Measurements from ENCODE around the gene DLG1.

DNA sequence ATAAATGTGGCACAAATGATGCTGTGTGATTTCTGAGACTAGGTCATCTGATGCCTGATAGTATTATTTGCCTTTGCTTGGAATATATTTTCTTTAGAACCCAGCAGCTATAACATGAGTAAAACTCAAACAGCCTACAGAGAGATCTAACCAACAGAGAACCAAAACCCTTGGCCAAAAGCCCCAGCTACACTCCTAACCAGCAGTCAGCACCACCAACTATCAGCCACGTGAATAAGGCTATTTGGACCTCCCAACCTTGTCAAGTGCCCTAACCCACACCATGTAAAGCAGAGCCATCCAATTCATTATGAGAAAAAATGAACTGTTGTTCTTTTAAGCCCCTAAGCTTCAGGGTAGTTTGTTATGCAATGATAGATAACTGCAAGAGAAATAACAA is 154.2 kb downstream of the DLG1 start:
- TF ChIP-seq YY1 (IDR thresholded peaks at IDR 0.05) = no peak
- TF ChIP-seq, protein P1, sequence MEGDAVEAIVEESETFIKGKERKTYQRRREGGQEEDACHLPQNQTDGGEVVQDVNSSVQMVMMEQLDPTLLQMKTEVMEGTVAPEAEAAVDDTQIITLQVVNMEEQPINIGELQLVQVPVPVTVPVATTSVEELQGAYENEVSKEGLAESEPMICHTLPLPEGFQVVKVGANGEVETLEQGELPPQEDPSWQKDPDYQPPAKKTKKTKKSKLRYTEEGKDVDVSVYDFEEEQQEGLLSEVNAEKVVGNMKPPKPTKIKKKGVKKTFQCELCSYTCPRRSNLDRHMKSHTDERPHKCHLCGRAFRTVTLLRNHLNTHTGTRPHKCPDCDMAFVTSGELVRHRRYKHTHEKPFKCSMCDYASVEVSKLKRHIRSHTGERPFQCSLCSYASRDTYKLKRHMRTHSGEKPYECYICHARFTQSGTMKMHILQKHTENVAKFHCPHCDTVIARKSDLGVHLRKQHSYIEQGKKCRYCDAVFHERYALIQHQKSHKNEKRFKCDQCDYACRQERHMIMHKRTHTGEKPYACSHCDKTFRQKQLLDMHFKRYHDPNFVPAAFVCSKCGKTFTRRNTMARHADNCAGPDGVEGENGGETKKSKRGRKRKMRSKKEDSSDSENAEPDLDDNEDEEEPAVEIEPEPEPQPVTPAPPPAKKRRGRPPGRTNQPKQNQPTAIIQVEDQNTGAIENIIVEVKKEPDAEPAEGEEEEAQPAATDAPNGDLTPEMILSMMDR (IDR thresholded peaks at IDR 0.05; ENCODE audit: low read depth, low read length, missing input control) = no peak
- TF ChIP-seq GABPA (IDR thresholded peaks at IDR 0.05 in 1 of 2, conservative IDR thresholded peaks at IDR 0.05 in 1 of 2) = no peak
- TF ChIP-seq TAF1 (conservative IDR thresholded peaks at IDR 0.05) = no peak
- TF ChIP-seq FOXA1 (IDR thresholded peaks at IDR 0.05) = no peak
- TF ChIP-seq, protein P2, sequence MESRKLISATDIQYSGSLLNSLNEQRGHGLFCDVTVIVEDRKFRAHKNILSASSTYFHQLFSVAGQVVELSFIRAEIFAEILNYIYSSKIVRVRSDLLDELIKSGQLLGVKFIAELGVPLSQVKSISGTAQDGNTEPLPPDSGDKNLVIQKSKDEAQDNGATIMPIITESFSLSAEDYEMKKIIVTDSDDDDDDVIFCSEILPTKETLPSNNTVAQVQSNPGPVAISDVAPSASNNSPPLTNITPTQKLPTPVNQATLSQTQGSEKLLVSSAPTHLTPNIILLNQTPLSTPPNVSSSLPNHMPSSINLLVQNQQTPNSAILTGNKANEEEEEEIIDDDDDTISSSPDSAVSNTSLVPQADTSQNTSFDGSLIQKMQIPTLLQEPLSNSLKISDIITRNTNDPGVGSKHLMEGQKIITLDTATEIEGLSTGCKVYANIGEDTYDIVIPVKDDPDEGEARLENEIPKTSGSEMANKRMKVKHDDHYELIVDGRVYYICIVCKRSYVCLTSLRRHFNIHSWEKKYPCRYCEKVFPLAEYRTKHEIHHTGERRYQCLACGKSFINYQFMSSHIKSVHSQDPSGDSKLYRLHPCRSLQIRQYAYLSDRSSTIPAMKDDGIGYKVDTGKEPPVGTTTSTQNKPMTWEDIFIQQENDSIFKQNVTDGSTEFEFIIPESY (IDR thresholded peaks at IDR 0.05) = no peak
- TF ChIP-seq SP1 (IDR thresholded peaks at IDR 0.05) = no peak
- TF ChIP-seq, protein P3, sequence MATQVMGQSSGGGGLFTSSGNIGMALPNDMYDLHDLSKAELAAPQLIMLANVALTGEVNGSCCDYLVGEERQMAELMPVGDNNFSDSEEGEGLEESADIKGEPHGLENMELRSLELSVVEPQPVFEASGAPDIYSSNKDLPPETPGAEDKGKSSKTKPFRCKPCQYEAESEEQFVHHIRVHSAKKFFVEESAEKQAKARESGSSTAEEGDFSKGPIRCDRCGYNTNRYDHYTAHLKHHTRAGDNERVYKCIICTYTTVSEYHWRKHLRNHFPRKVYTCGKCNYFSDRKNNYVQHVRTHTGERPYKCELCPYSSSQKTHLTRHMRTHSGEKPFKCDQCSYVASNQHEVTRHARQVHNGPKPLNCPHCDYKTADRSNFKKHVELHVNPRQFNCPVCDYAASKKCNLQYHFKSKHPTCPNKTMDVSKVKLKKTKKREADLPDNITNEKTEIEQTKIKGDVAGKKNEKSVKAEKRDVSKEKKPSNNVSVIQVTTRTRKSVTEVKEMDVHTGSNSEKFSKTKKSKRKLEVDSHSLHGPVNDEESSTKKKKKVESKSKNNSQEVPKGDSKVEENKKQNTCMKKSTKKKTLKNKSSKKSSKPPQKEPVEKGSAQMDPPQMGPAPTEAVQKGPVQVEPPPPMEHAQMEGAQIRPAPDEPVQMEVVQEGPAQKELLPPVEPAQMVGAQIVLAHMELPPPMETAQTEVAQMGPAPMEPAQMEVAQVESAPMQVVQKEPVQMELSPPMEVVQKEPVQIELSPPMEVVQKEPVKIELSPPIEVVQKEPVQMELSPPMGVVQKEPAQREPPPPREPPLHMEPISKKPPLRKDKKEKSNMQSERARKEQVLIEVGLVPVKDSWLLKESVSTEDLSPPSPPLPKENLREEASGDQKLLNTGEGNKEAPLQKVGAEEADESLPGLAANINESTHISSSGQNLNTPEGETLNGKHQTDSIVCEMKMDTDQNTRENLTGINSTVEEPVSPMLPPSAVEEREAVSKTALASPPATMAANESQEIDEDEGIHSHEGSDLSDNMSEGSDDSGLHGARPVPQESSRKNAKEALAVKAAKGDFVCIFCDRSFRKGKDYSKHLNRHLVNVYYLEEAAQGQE (IDR thresholded peaks at IDR 0.05) = no peak

All from liver (tissue), 3 donors.